Parathyroid adenoma (tissue), 2 donors: Measurements from ENCODE around the gene XKR8.
"Not testable (repeated sequence)": the region's sequence is repeated elsewhere in the genome, so short reads cannot be mapped to it uniquely, and the experiment has no call there.

Experiments used
- H2AFZ ChIP-seq: fragments of 300-600 bp; sonication (generic); one replicate; pipeline ENCODE4 v1.7.0; 2017; ENCODE audit warnings: antibody characterized with exemption, mild to moderate bottlenecking
- H3K27ac ChIP-seq: fragments of 300-600 bp; sonication (generic); one replicate; pipeline ENCODE4 v1.7.0; 2017
- H3K27me3 ChIP-seq: fragments of 300-600 bp; sonication (generic); one replicate; pipeline ENCODE4 v1.7.0; 2017; ENCODE audit warnings: low read length; ENCODE audit not compliant: control insufficient read depth, insufficient read depth
- H3K36me3 ChIP-seq: fragments of 300-600 bp; sonication (generic); one replicate; pipeline ENCODE4 v1.7.0; 2017; ENCODE audit warnings: low read length; ENCODE audit not compliant: control insufficient read depth, insufficient read depth
- H3K4me1 ChIP-seq: fragments of 300-600 bp; sonication (generic); one replicate; pipeline ENCODE4 v1.7.0; 2017; ENCODE audit warnings: control low read depth
- H3K4me2 ChIP-seq: fragments of 300-600 bp; sonication (generic); one replicate; pipeline ENCODE4 v1.7.0; 2017; ENCODE audit warnings: low read length
- H3K4me3 ChIP-seq: fragments of 300-600 bp; sonication (generic); one replicate; pipeline ENCODE4 v1.7.0; 2017; ENCODE audit warnings: low read depth, low read length
- H3K79me2 ChIP-seq: fragments of 300-600 bp; sonication (generic); one replicate; pipeline ENCODE4 v1.7.0; 2017; ENCODE audit warnings: control low read depth
- H3K9ac ChIP-seq: fragments of 300-600 bp; sonication (generic); one replicate; pipeline ENCODE4 v1.7.0; 2017; ENCODE audit warnings: mild to moderate bottlenecking
- H3K9me3 ChIP-seq: fragments of 300-600 bp; sonication (generic); one replicate; pipeline ENCODE4 v1.7.0; 2017; ENCODE audit warnings: low read length; ENCODE audit not compliant: control insufficient read depth
- TF ChIP-seq, protein P1 (sequence below): fragments of 300-600 bp; sonication (generic); IDR thresholded peaks from one replicate; pipeline ENCODE4 v1.7.0; 2017; ENCODE audit warnings: antibody characterized with exemption, mild to moderate bottlenecking
- donor health status: primary hyperparathyroidism.

XKR8 gene

DNA sequence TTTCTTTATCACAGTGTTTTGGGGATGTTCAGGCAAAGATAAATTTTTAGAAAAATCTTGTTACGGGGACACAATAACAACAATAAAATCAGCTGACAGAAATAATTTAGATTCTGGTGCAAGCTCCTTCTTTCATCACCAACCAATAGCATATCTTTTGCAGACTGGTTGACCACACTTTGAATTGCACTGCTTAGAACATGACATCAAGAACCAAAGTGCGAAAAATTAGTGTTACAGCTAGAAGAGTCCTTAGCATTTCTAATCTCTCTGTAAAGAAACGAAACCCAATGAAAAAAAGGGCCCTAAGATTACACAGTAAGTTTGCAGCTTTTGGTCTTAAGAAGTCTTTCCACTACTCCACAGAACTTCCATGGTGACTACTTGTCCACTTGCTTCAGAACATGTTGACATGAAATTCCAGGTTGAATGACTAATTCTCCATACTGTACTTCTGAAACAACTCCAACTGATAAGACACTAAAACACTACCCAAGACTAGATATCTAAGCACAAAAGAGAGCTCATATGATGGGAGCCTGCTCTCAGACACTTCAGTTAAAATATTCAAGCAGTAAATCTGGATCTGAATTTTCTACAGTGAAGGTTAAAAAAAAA is 31.3 kb downstream of the XKR8 start:
- TF ChIP-seq, protein P1, sequence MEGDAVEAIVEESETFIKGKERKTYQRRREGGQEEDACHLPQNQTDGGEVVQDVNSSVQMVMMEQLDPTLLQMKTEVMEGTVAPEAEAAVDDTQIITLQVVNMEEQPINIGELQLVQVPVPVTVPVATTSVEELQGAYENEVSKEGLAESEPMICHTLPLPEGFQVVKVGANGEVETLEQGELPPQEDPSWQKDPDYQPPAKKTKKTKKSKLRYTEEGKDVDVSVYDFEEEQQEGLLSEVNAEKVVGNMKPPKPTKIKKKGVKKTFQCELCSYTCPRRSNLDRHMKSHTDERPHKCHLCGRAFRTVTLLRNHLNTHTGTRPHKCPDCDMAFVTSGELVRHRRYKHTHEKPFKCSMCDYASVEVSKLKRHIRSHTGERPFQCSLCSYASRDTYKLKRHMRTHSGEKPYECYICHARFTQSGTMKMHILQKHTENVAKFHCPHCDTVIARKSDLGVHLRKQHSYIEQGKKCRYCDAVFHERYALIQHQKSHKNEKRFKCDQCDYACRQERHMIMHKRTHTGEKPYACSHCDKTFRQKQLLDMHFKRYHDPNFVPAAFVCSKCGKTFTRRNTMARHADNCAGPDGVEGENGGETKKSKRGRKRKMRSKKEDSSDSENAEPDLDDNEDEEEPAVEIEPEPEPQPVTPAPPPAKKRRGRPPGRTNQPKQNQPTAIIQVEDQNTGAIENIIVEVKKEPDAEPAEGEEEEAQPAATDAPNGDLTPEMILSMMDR: no peak
- H3K79me2 ChIP-seq: no peaks in the 10 kb centered on the region
- H3K9ac ChIP-seq: no peak overlapping the region
- H3K27ac ChIP-seq: no peak overlapping the region
- H3K4me2 ChIP-seq: no peak overlapping the region
- no peak overlapping the region for H3K4me3 ChIP-seq
- H3K36me3 ChIP-seq: no peaks in the 10 kb centered on the region
- H2AFZ ChIP-seq: no peak overlapping the region
- H3K9me3 ChIP-seq: no peaks in the 10 kb centered on the region
- H3K27me3 ChIP-seq: no peaks in the 10 kb centered on the region
- no peaks in the 10 kb centered on the region for H3K4me1 ChIP-seq

DNA sequence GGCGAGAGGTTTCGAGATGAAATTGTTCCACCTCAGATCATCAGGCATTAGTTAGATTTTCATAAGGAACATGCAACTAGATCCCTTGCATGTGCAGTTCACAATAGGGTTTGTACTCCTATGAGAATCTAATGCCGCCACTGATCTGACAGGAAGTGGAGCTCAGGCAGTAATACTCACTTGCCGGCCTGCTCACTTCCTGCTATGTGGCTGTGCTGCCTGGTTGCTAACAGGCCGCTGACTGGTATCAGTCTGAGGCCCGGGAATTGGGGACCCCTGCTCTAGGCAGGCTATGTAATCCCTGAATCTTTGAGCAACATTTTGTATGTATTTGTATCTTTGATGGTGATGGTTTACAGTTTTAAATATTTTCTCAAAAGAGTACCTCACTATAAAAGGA is 32.5 kb downstream of the XKR8 start:
- Histone ChIP-seq H3K9ac (no peak overlapping the region), H3K27ac (no peak overlapping the region), H3K27me3 (no peaks in the 10 kb centered on the region), H3K79me2 (no peaks in the 10 kb centered on the region), H2AFZ (no peak overlapping the region), H3K4me3 (no peak overlapping the region), H3K9me3 (no peaks in the 10 kb centered on the region), H3K4me2 (no peak overlapping the region), H3K36me3 (no peaks in the 10 kb centered on the region), H3K4me1 (no peaks in the 10 kb centered on the region)
- TF ChIP-seq, protein P1: no peak

DNA sequence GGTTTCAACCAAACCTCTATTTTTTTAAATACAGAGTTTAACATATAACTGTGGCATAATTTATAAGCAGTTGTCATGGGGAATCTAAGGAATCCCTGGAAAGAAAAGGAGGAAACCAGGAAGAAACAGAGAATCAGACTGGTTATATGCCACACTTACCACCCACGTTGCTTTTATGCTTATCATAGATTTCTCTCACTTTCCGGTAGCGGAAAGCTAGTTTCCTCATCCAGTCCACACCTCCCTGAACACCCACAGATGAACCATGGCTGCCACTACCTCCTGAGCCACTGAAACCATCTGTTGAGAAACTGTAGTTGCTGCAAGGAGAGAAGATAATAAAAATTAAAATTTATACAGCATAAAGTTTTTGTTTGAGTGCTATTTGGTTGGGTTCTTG is 33.5 kb downstream of the XKR8 start:
- Histone ChIP-seq H3K27me3 (no peaks in the 10 kb centered on the region), H2AFZ (no peak overlapping the region), H3K4me3 (no peak overlapping the region), H3K79me2 (no peaks in the 10 kb centered on the region), H3K4me1 (no peaks in the 10 kb centered on the region), H3K9me3 (no peaks in the 10 kb centered on the region), H3K9ac (no peak overlapping the region), H3K36me3 (no peaks in the 10 kb centered on the region), H3K4me2 (no peak overlapping the region), H3K27ac (no peak overlapping the region)
- TF ChIP-seq, protein P1: no peak

DNA sequence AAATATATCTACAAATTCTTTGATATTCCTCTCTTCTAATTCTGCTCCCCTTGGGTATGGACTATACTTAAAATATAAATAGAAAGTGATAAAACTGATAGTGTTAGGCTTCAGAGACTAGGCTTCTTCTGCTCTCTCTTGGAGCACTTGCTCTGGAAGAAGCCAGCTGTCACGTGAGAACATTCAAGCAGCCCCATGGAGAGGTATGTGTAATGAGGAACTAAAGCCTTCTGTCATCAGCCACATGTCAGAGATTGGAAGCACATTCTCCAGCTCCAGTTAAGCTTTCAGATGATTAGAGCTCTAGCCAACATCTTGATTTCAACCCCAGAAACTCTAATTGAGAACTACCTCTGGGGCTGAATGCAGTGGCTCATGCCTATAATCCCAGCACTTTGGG is 34.3 kb downstream of the XKR8 start:
- Histone ChIP-seq H3K4me2 (no peak overlapping the region), H3K79me2 (no peaks in the 10 kb centered on the region), H3K9me3 (no peaks in the 10 kb centered on the region), H3K4me3 (no peak overlapping the region), H2AFZ (no peak overlapping the region), H3K9ac (no peak overlapping the region), H3K27me3 (no peaks in the 10 kb centered on the region), H3K4me1 (no peaks in the 10 kb centered on the region), H3K36me3 (no peaks in the 10 kb centered on the region), H3K27ac (no peak overlapping the region)
- TF ChIP-seq, protein P1: no peak

DNA sequence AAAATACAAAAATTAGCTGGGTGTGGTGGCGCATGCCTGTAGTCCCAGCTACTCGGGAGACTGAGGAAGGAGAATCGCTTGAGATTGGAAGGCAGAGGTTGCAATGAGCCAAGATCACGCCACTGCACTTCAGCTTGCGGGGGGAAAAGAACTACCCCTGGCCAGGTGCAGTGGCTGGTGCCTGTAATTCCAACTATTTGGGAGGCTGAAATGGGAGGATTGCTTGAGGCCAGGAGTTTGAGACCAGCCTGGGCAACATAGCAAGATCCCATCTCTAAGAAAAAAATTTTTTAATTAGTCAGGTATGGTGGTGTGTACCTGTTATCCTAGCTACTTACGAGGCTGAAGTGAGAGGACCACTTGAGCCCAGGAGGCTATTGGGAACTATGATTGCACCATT is 34.8 kb downstream of the XKR8 start:
- H3K4me1 ChIP-seq, H3K36me3 ChIP-seq, H3K27me3 ChIP-seq, H3K4me2 ChIP-seq, H3K9me3 ChIP-seq, H2AFZ ChIP-seq, H3K79me2 ChIP-seq, H3K4me3 ChIP-seq, H3K27ac ChIP-seq, H3K9ac ChIP-seq: not testable (repeated sequence)
